ENCODE measurements around the gene FICD.

FICD gene

DNA sequence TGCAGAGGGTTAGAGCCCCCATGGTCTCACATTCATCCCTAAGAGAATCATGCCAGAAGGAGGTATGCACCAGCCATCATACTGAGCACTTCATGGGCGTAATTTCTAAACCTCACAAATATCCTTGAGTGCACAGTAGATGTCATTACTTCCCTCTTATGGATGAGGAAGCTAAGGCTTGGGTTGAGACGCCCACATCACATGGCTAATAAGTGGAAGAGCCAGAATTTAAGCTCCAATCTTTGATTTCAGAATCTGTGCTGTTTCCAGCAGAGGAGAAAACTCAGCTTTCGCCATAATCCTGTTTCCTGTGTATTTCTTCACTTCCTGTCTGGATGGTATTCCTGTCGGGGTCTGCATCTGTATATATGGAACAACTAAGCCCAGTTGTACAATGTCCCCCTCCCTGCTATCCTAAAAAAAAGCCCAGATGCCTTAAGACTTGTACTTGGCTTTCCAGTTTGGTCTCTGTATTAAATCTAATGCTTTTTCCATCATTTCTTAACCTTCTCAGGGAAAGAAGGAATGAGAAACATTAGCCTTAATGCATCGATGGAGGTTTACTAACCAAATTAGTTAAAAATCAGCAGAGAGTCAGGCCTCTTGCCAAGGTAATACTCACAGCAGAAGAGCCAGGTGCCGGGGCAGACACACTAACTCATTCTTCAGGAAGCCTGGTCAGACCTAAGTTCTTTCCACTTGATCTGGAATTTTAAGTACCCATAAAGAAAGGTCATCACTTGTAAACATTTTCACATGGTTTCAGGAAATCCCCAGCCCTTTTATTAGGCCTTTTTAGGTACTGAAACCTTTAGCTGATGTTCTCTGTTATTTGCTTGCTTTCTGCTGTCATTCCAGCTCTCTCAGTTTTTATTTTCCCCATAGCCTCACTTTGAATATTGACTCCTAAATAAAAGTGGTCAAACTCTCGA lies 52.6 kb downstream of the FICD start:
- DNase-seq: no peak

DNA sequence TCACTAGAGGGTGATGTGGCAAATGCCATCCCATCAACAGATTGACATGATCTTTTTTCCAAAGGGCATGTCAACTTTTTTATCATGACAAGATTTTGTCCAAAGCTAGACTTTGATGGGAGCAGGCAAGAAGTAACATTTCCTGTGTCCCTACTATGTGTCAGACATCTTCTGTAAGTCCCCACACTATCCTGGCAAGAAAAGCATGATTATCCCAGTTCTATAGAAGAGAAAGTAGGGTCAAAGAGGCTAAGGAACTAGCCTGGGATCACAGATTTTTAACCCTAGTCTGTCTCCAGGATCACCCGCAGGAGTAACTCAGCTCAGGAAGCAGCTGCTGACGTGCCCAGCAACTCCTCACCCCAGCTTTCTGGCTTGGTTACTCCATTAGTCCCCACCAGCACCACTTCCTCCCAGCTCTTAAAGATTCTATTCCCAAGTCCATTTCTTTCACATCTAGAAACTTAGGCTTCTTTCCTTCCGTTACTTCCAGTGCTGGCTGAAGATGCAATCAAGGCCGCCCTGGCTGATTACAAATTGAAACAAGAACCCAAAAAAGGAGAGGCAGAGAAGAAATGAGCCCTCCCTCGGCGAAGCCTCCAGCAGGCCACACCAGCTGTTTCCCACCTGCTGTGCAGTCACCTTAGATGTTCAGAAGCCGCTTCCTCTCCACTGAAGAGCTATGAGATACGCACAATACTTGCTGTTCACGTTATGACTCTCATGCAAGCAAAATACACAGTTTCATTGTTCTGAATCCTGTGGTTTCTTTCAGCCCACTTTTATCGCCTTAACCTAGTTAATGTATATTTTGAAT lies 53.5 kb downstream of the FICD start:
- peak; percentile 71 for DNase-seq
